Measurements from ENCODE around the gene BCL6B. TPM values are rescaled to one million over a fixed set of nuclear protein-coding genes. Genes with fewer than 3 reads are reported as not detected.
"Not testable (repeated sequence)": the region's sequence is repeated elsewhere in the genome, so short reads cannot be mapped to it uniquely, and the experiment has no call there.

The BCL6B gene, protein sequence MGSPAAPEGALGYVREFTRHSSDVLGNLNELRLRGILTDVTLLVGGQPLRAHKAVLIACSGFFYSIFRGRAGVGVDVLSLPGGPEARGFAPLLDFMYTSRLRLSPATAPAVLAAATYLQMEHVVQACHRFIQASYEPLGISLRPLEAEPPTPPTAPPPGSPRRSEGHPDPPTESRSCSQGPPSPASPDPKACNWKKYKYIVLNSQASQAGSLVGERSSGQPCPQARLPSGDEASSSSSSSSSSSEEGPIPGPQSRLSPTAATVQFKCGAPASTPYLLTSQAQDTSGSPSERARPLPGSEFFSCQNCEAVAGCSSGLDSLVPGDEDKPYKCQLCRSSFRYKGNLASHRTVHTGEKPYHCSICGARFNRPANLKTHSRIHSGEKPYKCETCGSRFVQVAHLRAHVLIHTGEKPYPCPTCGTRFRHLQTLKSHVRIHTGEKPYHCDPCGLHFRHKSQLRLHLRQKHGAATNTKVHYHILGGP
- 271 TPM for total RNA-seq (ENCODE audit: unreplicated experiment)
- long read RNA-seq, transcript BCL6B-201 (9 exons, 3,555 nt), result major isoform, 20 of 48 reads
- long read RNA-seq, partial matches to known transcripts, result 22 of 48 reads
- long read RNA-seq, other reads (novel, unspliced or antisense), result 6 of 48 reads

DNA sequence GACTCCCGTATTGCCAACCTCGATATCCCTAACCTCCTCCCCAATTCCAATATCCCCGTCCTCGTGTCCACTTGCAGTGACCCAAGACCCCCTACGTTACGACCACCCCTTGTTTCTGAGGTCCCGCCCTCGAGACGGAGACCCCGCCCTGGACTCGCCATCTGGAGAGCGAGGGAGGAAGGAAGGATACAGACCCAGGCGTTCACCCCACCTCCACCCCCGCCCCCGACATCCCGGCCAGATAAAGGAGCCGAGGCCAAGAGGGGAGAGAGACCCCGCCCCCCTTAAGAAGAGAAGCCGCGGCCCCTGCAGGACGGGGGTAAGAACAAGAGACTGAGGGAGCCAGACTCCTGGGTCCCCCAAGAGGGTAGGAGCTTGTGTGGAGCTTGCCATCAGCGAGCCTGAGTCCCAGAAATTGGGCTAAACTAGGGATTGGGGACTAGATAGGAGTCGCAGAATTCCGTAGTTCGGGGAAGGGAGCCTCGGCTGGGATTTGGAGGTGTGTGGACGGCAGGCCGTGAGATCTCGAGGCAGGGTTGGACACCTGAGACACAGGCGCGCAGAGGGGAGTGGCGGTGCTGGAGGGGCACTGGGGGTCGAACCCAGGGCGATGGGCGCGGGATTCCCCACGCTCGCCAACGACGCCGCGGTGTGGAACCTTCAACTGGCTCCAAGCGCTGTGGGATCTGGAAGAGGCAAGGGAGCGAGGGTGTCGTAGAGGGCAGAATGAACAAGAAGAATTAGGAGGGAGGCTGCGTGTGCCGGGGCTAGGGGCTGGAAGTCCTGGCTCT lies at the start of gene BCL6B:
BCL6B (plus strand) TSS at position 270 of the 791 bp plus-strand sequence. CDS start 622 bp downstream, outside the sequence.
- H3K9me3 Mint-ChIP-seq (ENCODE audit: unreplicated experiment), result no peaks in the 10 kb centered on the region
- H3K36me3 Mint-ChIP-seq (ENCODE audit: low read depth, unreplicated experiment), result peaks cover 54% of the 10 kb centered on the region
- peak within 1 kb of the TSS; percentile 100 for H3K27ac Mint-ChIP-seq (ENCODE audit: unreplicated experiment)
- H3K4me3 Mint-ChIP-seq (ENCODE audit: unreplicated experiment), result peak within 1 kb of the TSS; percentile 100
- peaks cover 33% of the 10 kb centered on the region for H3K27me3 Mint-ChIP-seq (ENCODE audit: unreplicated experiment)
- peak; percentile 74 for DNase-seq (ENCODE audit: low spot score)
- H3K4me1 Mint-ChIP-seq (ENCODE audit: unreplicated experiment), result peaks cover 81% of the 10 kb centered on the region
- TF ChIP-seq, protein P1, sequence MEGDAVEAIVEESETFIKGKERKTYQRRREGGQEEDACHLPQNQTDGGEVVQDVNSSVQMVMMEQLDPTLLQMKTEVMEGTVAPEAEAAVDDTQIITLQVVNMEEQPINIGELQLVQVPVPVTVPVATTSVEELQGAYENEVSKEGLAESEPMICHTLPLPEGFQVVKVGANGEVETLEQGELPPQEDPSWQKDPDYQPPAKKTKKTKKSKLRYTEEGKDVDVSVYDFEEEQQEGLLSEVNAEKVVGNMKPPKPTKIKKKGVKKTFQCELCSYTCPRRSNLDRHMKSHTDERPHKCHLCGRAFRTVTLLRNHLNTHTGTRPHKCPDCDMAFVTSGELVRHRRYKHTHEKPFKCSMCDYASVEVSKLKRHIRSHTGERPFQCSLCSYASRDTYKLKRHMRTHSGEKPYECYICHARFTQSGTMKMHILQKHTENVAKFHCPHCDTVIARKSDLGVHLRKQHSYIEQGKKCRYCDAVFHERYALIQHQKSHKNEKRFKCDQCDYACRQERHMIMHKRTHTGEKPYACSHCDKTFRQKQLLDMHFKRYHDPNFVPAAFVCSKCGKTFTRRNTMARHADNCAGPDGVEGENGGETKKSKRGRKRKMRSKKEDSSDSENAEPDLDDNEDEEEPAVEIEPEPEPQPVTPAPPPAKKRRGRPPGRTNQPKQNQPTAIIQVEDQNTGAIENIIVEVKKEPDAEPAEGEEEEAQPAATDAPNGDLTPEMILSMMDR (IDR thresholded peaks at IDR 0.05; ENCODE audit: unreplicated experiment), result no peak

DNA sequence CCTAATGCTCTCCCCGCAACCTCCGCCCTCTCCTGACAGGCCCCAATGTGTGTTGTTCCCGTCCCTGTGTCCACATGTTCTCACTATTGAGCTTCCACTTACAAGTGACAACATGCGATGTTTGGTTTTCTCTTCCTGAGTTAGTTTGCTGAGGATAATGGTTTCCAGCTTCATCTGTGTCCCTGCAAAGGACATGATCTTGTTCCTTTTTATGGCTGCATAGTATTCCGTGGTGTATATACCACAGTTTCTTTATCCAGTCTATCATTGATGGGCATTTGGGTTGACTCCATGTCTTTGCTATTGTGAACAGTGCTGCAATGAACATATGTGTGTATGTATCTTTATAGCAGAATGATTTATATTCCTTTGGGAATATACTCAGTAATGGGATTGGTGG lies 43.4 kb upstream of the BCL6B start:
- not testable (repeated sequence) for H3K4me1 Mint-ChIP-seq (ENCODE audit: unreplicated experiment); H3K9me3 Mint-ChIP-seq (ENCODE audit: unreplicated experiment); DNase-seq (ENCODE audit: low spot score); H3K4me3 Mint-ChIP-seq (ENCODE audit: unreplicated experiment); H3K27ac Mint-ChIP-seq (ENCODE audit: unreplicated experiment); H3K27me3 Mint-ChIP-seq (ENCODE audit: unreplicated experiment); H3K36me3 Mint-ChIP-seq (ENCODE audit: low read depth, unreplicated experiment)

DNA sequence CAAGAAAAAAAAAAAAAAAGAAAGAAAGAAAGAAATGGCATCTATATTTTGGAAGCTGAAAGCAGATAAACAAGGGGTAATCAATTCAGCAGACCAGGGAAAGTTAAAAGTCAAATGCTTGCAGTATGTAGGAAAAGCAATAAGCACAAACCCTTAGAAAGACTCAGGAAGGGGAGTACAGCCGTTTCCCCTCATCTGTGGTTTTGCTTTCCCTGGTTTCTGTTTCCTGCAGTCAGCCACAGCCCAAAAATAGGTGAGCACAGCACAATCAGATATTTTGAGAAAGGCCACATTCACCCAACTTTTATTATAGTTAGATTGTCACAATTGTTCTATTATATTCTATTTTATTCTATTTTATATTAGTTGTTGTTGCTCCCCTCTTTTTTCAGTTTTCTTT lies 41.4 kb upstream of the BCL6B start:
- Mint-ChIP-seq H3K4me1 (ENCODE audit: unreplicated experiment) (peaks cover 3% of the 10 kb centered on the region), H3K9me3 (ENCODE audit: unreplicated experiment) (no peaks in the 10 kb centered on the region)

DNA sequence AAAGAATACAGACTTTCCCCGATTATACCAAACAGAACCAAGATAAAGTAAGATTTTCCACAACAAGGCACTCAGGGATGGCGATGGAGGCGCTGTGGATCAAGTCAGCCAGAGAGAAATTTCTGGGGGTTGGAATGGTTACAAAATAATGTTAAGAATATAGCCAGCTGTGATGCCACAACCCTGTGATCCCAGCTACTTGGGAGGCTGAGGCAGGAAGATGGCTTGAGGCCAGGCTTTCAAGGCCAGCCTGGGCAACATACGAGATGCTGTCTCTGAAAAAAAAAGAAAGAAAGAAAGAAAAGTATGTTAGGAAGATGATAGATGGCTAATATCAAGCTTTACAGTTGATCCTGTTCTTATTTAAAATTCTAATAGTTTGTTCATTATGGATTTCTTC lies 37.6 kb upstream of the BCL6B start:
- no peak overlapping the region for H3K4me3 Mint-ChIP-seq (ENCODE audit: unreplicated experiment)
- TF ChIP-seq, protein P1 (IDR thresholded peaks at IDR 0.05; ENCODE audit: unreplicated experiment), result no peak
- no peaks in the 10 kb centered on the region for H3K36me3 Mint-ChIP-seq (ENCODE audit: low read depth, unreplicated experiment)
- H3K27me3 Mint-ChIP-seq (ENCODE audit: unreplicated experiment), result no peaks in the 10 kb centered on the region
- no peaks in the 10 kb centered on the region for H3K9me3 Mint-ChIP-seq (ENCODE audit: unreplicated experiment)
- no peak for DNase-seq (ENCODE audit: low spot score)
- no peak overlapping the region for H3K27ac Mint-ChIP-seq (ENCODE audit: unreplicated experiment)
- peaks cover 3% of the 10 kb centered on the region for H3K4me1 Mint-ChIP-seq (ENCODE audit: unreplicated experiment)

More for the DNA sequence above, 41.4 kb upstream of the BCL6B start:
- Mint-ChIP-seq H3K4me3 (ENCODE audit: unreplicated experiment) (no peak overlapping the region), H3K27ac (ENCODE audit: unreplicated experiment) (no peak overlapping the region), H3K27me3 (ENCODE audit: unreplicated experiment) (peaks cover 3% of the 10 kb centered on the region), H3K36me3 (ENCODE audit: low read depth, unreplicated experiment) (no peaks in the 10 kb centered on the region)
- TF ChIP-seq, protein P1 (IDR thresholded peaks at IDR 0.05; ENCODE audit: unreplicated experiment), result no peak
- DNase-seq (ENCODE audit: low spot score), result no peak

DNA sequence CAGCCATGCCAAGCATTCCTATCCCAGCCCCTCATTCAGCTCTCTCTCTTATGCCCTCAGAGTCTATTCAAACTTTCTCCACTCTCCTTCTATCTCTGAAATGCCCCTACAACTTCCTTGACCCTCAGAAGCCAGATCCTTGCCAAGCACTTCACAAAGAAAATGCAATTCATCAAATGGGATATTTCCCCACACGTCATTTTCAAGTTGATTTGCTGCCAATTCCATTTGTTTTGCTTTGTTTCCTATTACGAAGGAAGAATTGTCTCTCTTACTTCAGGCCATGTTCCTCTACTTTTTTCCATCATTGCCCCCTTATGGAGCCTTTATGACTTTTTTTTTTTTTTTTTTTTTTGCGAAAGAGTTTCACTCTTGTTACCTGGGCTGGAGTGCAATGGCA lies 36.2 kb upstream of the BCL6B start:
- H3K4me1 Mint-ChIP-seq (ENCODE audit: unreplicated experiment), result no peaks in the 10 kb centered on the region
- peaks cover 3% of the 10 kb centered on the region for H3K27me3 Mint-ChIP-seq (ENCODE audit: unreplicated experiment)
- no peaks in the 10 kb centered on the region for H3K36me3 Mint-ChIP-seq (ENCODE audit: low read depth, unreplicated experiment)
- DNase-seq (ENCODE audit: low spot score), result no peak
- no peaks in the 10 kb centered on the region for H3K9me3 Mint-ChIP-seq (ENCODE audit: unreplicated experiment)
- H3K27ac Mint-ChIP-seq (ENCODE audit: unreplicated experiment), result no peak overlapping the region
- TF ChIP-seq, protein P1 (IDR thresholded peaks at IDR 0.05; ENCODE audit: unreplicated experiment), result no peak
- no peak overlapping the region for H3K4me3 Mint-ChIP-seq (ENCODE audit: unreplicated experiment)
